Osteocyte (in vitro differentiated cells): ENCODE data around the gene SYT8. TPM values are rescaled to one million over a fixed set of nuclear protein-coding genes. Genes with fewer than 3 reads are reported as not detected.

Experiments used
- DNase-seq: peaks from one replicate; pipeline ENCODE4 v3.0.0; 2021; ENCODE audit warnings: mixed read lengths; ENCODE audit not compliant: unreplicated experiment; ENCODE audit errors: extremely low spot score
- H3K27ac Mint-ChIP-seq: one replicate; pipeline ENCODE4 v1.8.0; 2021; ENCODE audit warnings: mild to moderate bottlenecking, mixed read lengths; ENCODE audit not compliant: unreplicated experiment
- H3K27me3 Mint-ChIP-seq: one replicate; pipeline ENCODE4 v1.8.0; 2021; ENCODE audit warnings: mixed read lengths; ENCODE audit not compliant: unreplicated experiment
- H3K36me3 Mint-ChIP-seq: one replicate; pipeline ENCODE4 v1.8.0; 2021; ENCODE audit warnings: mixed read lengths; ENCODE audit not compliant: unreplicated experiment
- H3K4me1 Mint-ChIP-seq: one replicate; pipeline ENCODE4 v1.8.0; 2021; ENCODE audit warnings: mixed read lengths; ENCODE audit not compliant: unreplicated experiment
- H3K4me3 Mint-ChIP-seq: one replicate; pipeline ENCODE4 v1.8.0; 2021; ENCODE audit warnings: mild to moderate bottlenecking, moderate library complexity, mixed read lengths; ENCODE audit not compliant: unreplicated experiment
- H3K9me3 Mint-ChIP-seq: one replicate; pipeline ENCODE4 v1.8.0; 2021; ENCODE audit warnings: mixed read lengths; ENCODE audit not compliant: unreplicated experiment
- total RNA-seq: library from RNA; stranded (reverse); gene quantifications from 2 replicates; pipeline ENCODE4 v1.2.1, GENCODE V29; 2021
- TF ChIP-seq, protein P1 (sequence below): fragments of 200-600 bp; sonication (generic); IDR thresholded peaks from 2 replicates; pipeline ENCODE4 v1.5.0; 2021; ENCODE audit warnings: antibody characterized with exemption, mild to moderate bottlenecking, moderate library complexity

The SYT8 gene
- total RNA-seq, 1 donor from 2014 or later = 6.2 TPM

DNA sequence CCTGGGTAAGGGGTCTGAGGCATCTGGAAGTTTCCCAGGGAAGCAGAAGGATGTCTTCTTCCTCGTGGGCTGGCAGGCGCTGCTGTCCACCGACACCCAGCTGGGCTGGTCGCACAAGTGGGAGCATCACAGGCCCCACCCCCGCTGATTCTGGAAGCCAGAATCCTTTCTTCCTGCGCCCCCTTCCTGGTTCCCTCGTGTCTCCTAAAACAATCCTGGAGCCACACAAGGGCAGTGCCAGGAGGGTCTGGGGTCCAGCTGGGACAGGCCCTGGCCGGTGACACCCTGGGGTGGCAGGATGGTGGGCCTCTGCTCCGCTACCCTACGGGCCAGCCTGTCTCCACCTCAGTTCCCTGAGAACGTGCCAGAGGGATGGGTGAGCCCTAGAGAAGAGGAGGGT lies 22.3 kb downstream of the SYT8 start:
- H3K9me3 Mint-ChIP-seq = no peaks in the 10 kb centered on the region
- no peak overlapping the region for H3K27ac Mint-ChIP-seq
- H3K27me3 Mint-ChIP-seq = no peaks in the 10 kb centered on the region
- H3K4me3 Mint-ChIP-seq = no peak overlapping the region
- H3K36me3 Mint-ChIP-seq = no peaks in the 10 kb centered on the region
- TF ChIP-seq, protein P1, sequence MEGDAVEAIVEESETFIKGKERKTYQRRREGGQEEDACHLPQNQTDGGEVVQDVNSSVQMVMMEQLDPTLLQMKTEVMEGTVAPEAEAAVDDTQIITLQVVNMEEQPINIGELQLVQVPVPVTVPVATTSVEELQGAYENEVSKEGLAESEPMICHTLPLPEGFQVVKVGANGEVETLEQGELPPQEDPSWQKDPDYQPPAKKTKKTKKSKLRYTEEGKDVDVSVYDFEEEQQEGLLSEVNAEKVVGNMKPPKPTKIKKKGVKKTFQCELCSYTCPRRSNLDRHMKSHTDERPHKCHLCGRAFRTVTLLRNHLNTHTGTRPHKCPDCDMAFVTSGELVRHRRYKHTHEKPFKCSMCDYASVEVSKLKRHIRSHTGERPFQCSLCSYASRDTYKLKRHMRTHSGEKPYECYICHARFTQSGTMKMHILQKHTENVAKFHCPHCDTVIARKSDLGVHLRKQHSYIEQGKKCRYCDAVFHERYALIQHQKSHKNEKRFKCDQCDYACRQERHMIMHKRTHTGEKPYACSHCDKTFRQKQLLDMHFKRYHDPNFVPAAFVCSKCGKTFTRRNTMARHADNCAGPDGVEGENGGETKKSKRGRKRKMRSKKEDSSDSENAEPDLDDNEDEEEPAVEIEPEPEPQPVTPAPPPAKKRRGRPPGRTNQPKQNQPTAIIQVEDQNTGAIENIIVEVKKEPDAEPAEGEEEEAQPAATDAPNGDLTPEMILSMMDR = no peak
- DNase-seq = no peak
- no peaks in the 10 kb centered on the region for H3K4me1 Mint-ChIP-seq

DNA sequence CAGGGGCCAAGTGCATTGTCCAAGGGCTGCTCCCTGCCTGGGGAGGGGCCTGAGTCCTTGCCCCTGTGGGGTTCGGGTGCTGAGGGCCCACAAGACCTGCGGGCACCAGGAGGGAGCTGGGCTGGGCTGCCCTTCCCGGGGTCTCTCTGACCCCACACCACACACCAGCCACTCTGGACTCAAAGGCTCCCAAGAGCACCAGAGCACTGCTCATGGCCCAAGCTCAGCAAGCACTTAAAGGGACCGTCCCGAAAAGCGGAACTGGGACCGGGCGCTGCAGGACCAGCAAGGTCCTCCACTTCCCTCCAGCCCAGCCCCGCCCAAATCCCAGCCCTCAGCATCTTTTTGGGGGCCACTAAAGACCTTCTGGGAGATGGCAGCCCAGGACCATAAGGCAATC lies 23.4 kb downstream of the SYT8 start:
- no peak for DNase-seq
- H3K27me3 Mint-ChIP-seq = no peaks in the 10 kb centered on the region
- H3K27ac Mint-ChIP-seq = no peak overlapping the region
- no peaks in the 10 kb centered on the region for H3K9me3 Mint-ChIP-seq
- H3K4me3 Mint-ChIP-seq = no peak overlapping the region
- no peaks in the 10 kb centered on the region for H3K36me3 Mint-ChIP-seq
- peaks cover 9% of the 10 kb centered on the region for H3K4me1 Mint-ChIP-seq
- TF ChIP-seq, protein P1 = no peak

DNA sequence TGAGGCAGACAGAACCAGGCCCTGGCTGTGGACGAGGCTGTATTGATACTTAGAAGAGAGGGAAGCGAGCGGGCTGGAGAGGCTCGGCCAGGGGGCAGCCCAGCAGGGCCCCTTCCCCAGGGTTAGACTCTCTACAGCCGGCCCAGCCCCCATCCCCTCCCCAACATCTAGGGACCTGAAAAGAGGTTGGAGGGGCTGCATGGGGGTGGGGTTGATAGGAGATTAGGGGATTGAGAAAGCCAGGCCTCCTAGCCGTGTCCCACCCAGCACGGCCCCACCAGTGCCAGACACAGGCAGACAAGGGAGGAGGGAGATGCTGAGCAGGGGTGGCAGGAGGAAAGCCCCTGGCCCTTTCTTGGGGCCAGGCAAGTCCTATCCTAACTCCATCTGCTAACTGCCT lies 23.8 kb downstream of the SYT8 start:
- Mint-ChIP-seq H3K27ac (no peak overlapping the region), H3K4me3 (no peak overlapping the region), H3K9me3 (no peaks in the 10 kb centered on the region), H3K36me3 (no peaks in the 10 kb centered on the region), H3K4me1 (peaks cover 13% of the 10 kb centered on the region), H3K27me3 (no peaks in the 10 kb centered on the region)
- no peak for DNase-seq
- TF ChIP-seq, protein P1 = no peak

DNA sequence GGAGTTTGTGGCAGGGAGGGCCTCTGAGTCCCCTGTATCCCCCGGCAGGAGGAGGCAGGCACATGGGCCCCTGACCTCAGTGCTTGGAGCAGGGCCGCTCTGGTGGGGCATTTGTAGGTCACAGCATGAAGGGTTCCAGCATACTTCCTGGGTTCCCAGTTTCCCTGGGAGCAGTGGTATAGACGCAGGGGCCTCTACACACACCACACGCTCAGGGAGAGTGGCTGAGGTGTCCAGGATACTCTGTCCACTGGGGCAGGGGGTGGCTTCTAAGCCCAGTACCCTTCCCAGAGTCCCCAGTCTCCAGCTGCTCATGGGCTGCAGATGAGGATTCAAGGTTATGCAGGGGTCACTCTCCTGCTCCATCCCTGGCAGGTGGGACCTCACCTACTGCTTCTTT lies 24.2 kb downstream of the SYT8 start:
- no peak for DNase-seq
- no peaks in the 10 kb centered on the region for H3K9me3 Mint-ChIP-seq
- H3K4me3 Mint-ChIP-seq = no peak overlapping the region
- H3K27me3 Mint-ChIP-seq = no peaks in the 10 kb centered on the region
- no peak overlapping the region for H3K27ac Mint-ChIP-seq
- no peaks in the 10 kb centered on the region for H3K36me3 Mint-ChIP-seq
- peaks cover 17% of the 10 kb centered on the region for H3K4me1 Mint-ChIP-seq
- TF ChIP-seq, protein P1 = no peak

DNA sequence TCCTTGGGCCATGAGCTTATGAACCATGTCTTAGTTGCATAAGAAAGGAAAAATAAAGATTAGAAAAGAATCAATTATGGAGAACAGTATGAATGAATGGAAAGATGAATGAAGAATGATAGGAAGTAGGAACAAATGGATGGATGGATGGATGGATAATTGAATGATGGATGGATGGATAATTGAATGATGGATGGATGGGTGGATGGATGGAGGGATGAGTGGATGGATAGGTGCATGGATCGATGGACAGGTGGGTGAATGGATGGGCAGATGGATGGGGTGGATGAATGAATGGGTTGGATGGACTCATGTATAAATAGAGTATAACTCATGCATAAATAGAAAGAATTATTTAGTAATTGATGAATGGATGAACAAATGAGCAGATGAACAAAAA lies 25.3 kb downstream of the SYT8 start:
- Mint-ChIP-seq H3K4me3 (no peak overlapping the region), H3K36me3 (no peaks in the 10 kb centered on the region), H3K27me3 (no peaks in the 10 kb centered on the region), H3K9me3 (no peaks in the 10 kb centered on the region), H3K27ac (no peak overlapping the region), H3K4me1 (peaks cover 28% of the 10 kb centered on the region)
- TF ChIP-seq, protein P1 = no peak
- no peak for DNase-seq
